ENCODE results near the gene PROM1.

PROM1 gene

GRCh38 chr4:16023776-16024408 is 59.9 kb downstream of the PROM1 start:
- Histone ChIP-seq H3K27ac (no peak overlapping the region), H3K27me3 (replicated peaks) (no peaks in the 10 kb centered on the region), H3K36me3 (replicated peaks) (no peaks in the 10 kb centered on the region), H3K4me3 (ENCODE audit: low read depth, low read length) (no peak overlapping the region)
- in situ Hi-C loops (cut with HindIII; ENCODE audit: low pct_ligation_motif_present, low sequenced_read_pairs), result no loop called here
- TF ChIP-seq, protein P1, sequence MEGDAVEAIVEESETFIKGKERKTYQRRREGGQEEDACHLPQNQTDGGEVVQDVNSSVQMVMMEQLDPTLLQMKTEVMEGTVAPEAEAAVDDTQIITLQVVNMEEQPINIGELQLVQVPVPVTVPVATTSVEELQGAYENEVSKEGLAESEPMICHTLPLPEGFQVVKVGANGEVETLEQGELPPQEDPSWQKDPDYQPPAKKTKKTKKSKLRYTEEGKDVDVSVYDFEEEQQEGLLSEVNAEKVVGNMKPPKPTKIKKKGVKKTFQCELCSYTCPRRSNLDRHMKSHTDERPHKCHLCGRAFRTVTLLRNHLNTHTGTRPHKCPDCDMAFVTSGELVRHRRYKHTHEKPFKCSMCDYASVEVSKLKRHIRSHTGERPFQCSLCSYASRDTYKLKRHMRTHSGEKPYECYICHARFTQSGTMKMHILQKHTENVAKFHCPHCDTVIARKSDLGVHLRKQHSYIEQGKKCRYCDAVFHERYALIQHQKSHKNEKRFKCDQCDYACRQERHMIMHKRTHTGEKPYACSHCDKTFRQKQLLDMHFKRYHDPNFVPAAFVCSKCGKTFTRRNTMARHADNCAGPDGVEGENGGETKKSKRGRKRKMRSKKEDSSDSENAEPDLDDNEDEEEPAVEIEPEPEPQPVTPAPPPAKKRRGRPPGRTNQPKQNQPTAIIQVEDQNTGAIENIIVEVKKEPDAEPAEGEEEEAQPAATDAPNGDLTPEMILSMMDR (IDR thresholded peaks at IDR 0.05; ENCODE audit: low read depth, low read length, missing control alignments), result no peak
- DNase-seq, result no peak

DNA sequence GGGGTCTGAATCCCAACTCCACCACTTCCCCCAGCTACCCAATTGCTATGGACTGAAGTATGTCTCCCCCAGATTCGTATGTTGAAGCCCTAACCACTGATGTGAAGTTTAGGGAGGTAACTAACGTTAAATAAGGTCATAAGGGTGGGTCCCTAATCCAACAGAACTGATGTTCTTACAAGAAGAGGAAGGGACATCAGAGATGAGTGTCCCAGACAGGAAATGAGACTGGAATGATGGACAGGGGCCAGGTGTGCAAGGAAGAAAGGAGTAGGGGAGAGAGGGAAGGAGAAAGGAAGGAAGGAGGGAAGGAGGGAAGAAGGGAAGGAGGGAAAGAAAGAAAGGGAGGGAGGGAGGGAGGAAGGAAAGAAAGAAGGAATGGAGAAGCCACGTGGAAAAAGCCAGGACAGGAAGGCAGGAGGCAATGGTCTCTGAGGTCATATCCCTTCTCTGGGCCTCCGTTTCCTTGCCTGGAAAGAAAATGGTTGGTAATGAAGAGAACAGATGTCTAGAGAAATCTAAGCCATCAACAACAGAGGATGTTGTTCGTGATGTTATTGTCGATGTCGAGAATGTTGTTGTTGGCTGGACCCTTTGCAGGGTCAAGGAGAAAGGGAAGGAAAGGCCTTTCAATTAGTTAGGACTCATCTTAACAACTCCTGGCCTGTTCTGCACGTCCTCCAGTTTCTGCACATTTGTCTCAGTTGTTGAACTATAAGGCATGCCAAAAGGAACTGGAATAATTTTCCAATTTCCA is 61.8 kb downstream of the PROM1 start:
- TF ChIP-seq, protein P1 (IDR thresholded peaks at IDR 0.05; ENCODE audit: low read depth, low read length, missing control alignments), result no peak
- no peak overlapping the region for H3K27ac ChIP-seq
- in situ Hi-C loops (cut with HindIII; ENCODE audit: low pct_ligation_motif_present, low sequenced_read_pairs), result no loop called here

DNA sequence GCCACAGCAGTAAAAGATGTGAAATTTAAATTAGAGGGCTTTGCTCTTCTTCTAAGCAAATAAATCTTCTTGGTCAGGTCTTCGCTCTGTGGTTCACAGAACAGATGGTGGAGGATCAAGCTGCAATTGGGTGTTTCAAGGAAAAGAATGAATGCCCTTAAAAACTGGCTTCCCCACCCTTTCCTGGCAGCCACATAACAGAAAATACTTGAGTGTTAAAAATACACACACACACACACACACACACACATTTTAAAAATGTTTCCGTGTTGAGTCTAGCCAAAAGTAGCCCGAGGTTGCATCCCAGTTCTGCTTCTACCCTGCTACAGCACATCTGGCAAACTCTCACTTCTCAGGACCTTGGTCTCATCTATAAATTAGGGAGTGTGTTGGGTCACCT is 64.2 kb downstream of the PROM1 start:
- no peaks in the 10 kb centered on the region for H3K27me3 ChIP-seq (replicated peaks)
- H3K27ac ChIP-seq, result no peak overlapping the region
- no peak overlapping the region for H3K4me3 ChIP-seq (ENCODE audit: low read depth, low read length)
- in situ Hi-C loops (cut with HindIII; ENCODE audit: low pct_ligation_motif_present, low sequenced_read_pairs), result no loop called here
- DNase-seq, result no peak
- no peaks in the 10 kb centered on the region for H3K36me3 ChIP-seq (replicated peaks)
- TF ChIP-seq, protein P1 (IDR thresholded peaks at IDR 0.05; ENCODE audit: low read depth, low read length, missing control alignments), result no peak

More for the DNA sequence above, 61.8 kb downstream of the PROM1 start:
- Histone ChIP-seq H3K27me3 (replicated peaks) (no peaks in the 10 kb centered on the region), H3K4me3 (ENCODE audit: low read depth, low read length) (no peak overlapping the region), H3K36me3 (replicated peaks) (no peaks in the 10 kb centered on the region)
- no peak for DNase-seq

GRCh38 chr4:16018841-16019240 is 65.0 kb downstream of the PROM1 start:
- Histone ChIP-seq H3K36me3 (replicated peaks) (no peaks in the 10 kb centered on the region), H3K27me3 (replicated peaks) (no peaks in the 10 kb centered on the region), H3K27ac (no peak overlapping the region), H3K4me3 (ENCODE audit: low read depth, low read length) (no peak overlapping the region)
- in situ Hi-C loops (cut with HindIII; ENCODE audit: low pct_ligation_motif_present, low sequenced_read_pairs), result no loop called here
- no peak for DNase-seq
- TF ChIP-seq, protein P1 (IDR thresholded peaks at IDR 0.05; ENCODE audit: low read depth, low read length, missing control alignments), result no peak

- H3K27ac ChIP-seq, result no peak overlapping the region
- in situ Hi-C loops (cut with HindIII; ENCODE audit: low pct_ligation_motif_present, low sequenced_read_pairs), result no loop called here
- H3K27me3 ChIP-seq (replicated peaks), result no peaks in the 10 kb centered on the region
- TF ChIP-seq, protein P1 (IDR thresholded peaks at IDR 0.05; ENCODE audit: low read depth, low read length, missing control alignments), result no peak
- no peaks in the 10 kb centered on the region for H3K36me3 ChIP-seq (replicated peaks)
- H3K4me3 ChIP-seq (ENCODE audit: low read depth, low read length), result no peak overlapping the region
- no peak for DNase-seq
Observed at GRCh38 chr4:16018061-16018676, 65.7 kb downstream of the PROM1 start.

All from brain microvascular endothelial cell (primary cell).